ENCODE data around the gene FBXO44.

The FBXO44 gene

GRCh38 chr1:11664336-11665065 is 9.8 kb downstream of the FBXO44 start:
- peak; percentile 17 to 20 for DNase-seq

- no peak for DNase-seq
These were observed 13.8 kb downstream of the FBXO44 start for GRCh38 chr1:11668516-11668915.

- no peak for DNase-seq
These were observed 16.1 kb downstream of the FBXO44 start for GRCh38 chr1:11670747-11671146.

GRCh38 chr1:11671205-11671543 is 16.5 kb downstream of the FBXO44 start:
- no peak for DNase-seq

- no peak for DNase-seq
These were observed 17.0 kb downstream of the FBXO44 start for GRCh38 chr1:11671544-11672286.

- DNase-seq = no peak
These were observed 18.6 kb downstream of the FBXO44 start for GRCh38 chr1:11673089-11673769.

GRCh38 chr1:11674488-11674887 is 19.8 kb downstream of the FBXO44 start:
- no peak for DNase-seq

- DNase-seq = no peak
These were observed 20.6 kb downstream of the FBXO44 start for GRCh38 chr1:11675325-11675724.

- no peak for DNase-seq
These were observed 21.9 kb downstream of the FBXO44 start for GRCh38 chr1:11676386-11677103.

GRCh38 chr1:11678442-11678841 is 23.8 kb downstream of the FBXO44 start:
- DNase-seq = no peak

- DNase-seq = no peak
These were observed 25.8 kb downstream of the FBXO44 start for GRCh38 chr1:11680270-11681070.

- DNase-seq = peak; percentile 79 to 80
These were observed 26.5 kb downstream of the FBXO44 start, which contains the start of gene MAD2L2 for GRCh38 chr1:11681071-11681771. Gene MAD2L2 (minus strand): TSS chr1:11681148. CDS start chr1:11680601, 547 bp downstream.

- DNase-seq = no peak
These were observed 27.7 kb downstream of the FBXO44 start for GRCh38 chr1:11682287-11682771.

GRCh38 chr1:11682799-11683198 is 28.1 kb downstream of the FBXO44 start:
- no peak for DNase-seq

GRCh38 chr1:11684070-11684469 is 29.4 kb downstream of the FBXO44 start:
- DNase-seq = no peak

- DNase-seq = no peak
These were observed 30.6 kb downstream of the FBXO44 start for GRCh38 chr1:11685210-11685752.

- no peak for DNase-seq
These were observed 33.8 kb downstream of the FBXO44 start for GRCh38 chr1:11688506-11688905.

GRCh38 chr1:11690397-11691301 is 36.0 kb downstream of the FBXO44 start:
- DNase-seq = no peak

GRCh38 chr1:11691302-11691914 is 36.7 kb downstream of the FBXO44 start, which contains the start of gene DRAXIN:
Gene DRAXIN (plus strand): TSS chr1:11691710. CDS start chr1:11706259, 14,549 bp downstream.
- DNase-seq = no peak

Data from hippocampal formation (tissue), 2 donors.